SU-DHL-6 (cell line): ENCODE measurements around the gene BCAS1.

Experiments used
- H2AFZ ChIP-seq: fragments of 200-600 bp; sonication (generic); 2 replicates; pipeline ENCODE4 v1.6.1; 2014; ENCODE audit warnings: low read depth, mild to moderate bottlenecking, moderate library complexity, mixed read lengths, antibody characterized with exemption, low read length; ENCODE audit not compliant: severe bottlenecking
- H3F3A ChIP-seq: fragments of 200-600 bp; shearing (Covaris generic); 2 replicates; pipeline ENCODE4 v1.6.0; 2016; ENCODE audit warnings: antibody characterized with exemption, mild to moderate bottlenecking; ENCODE audit not compliant: insufficient read depth
- H3K27ac ChIP-seq: fragments of 200-600 bp; sonication (generic); 2 replicates; pipeline ENCODE4 v1.5.1; 2016; ENCODE audit warnings: low read depth, mild to moderate bottlenecking, low read length, moderate library complexity, mixed read lengths
- H3K27me3 ChIP-seq: fragments of 200-600 bp; sonication (generic), shearing (Covaris generic); 2 replicates; pipeline ENCODE4 v1.6.0; 2014; ENCODE audit warnings: mild to moderate bottlenecking, low read length
- H3K36me3 ChIP-seq: fragments of 200-600 bp; sonication (generic); 2 replicates; pipeline ENCODE4 v1.6.1; 2014; ENCODE audit warnings: mild to moderate bottlenecking, low read length, mixed read lengths
- H3K4me2 ChIP-seq: fragments of 300-600, 200-600 bp; shearing (Covaris generic), sonication (generic); 2 replicates; pipeline ENCODE4 v1.6.0; 2014; ENCODE audit warnings: low read length, low read depth, mild to moderate bottlenecking; ENCODE audit not compliant: poor library complexity, severe bottlenecking
- H3K4me3 ChIP-seq: fragments of 200-600 bp; sonication (generic); 2 replicates; pipeline ENCODE4 v1.5.1; 2014; ENCODE audit warnings: antibody characterized with exemption, low read length, mild to moderate bottlenecking, mixed read lengths; ENCODE audit not compliant: insufficient read depth, poor library complexity, severe bottlenecking
- H3K79me2 ChIP-seq: fragments of 200-600 bp; sonication (generic); 2 replicates; pipeline ENCODE4 v1.6.1; 2014; ENCODE audit warnings: mild to moderate bottlenecking, low read length, moderate library complexity; ENCODE audit not compliant: insufficient read depth
- H3K9ac ChIP-seq: fragments of 200-600 bp; sonication (generic); 2 replicates; pipeline ENCODE4 v1.7.0; 2014; ENCODE audit warnings: mild to moderate bottlenecking, low read length
- H3K9me2 ChIP-seq: fragments of 200-600 bp; sonication (generic); replicated peaks from 2 replicates; pipeline ENCODE4 v1.6.1; 2014; ENCODE audit warnings: low read length; ENCODE audit not compliant: insufficient read depth
- H3K9me3 ChIP-seq: fragments of 200-600 bp; sonication (generic); 2 replicates; pipeline ENCODE4 v1.6.1; 2014; ENCODE audit warnings: low read length, mixed read lengths; ENCODE audit not compliant: insufficient read depth
- H4K20me1 ChIP-seq: fragments of 200-600 bp; sonication (generic); 2 replicates; pipeline ENCODE4 v1.6.1; 2014; ENCODE audit warnings: low read depth, mild to moderate bottlenecking, antibody characterized with exemption, low read length, moderate library complexity, mixed read lengths
- EZH2phosphoT487 ChIP-seq: fragments of 200-600 bp; sonication (generic), shearing (Covaris generic); conservative IDR thresholded peaks from 2 replicates; pipeline ENCODE4 v1.6.1; 2018; ENCODE audit warnings: mild to moderate bottlenecking, antibody characterized with exemption, low read length, moderate library complexity, mixed read lengths
- TF ChIP-seq, protein P1 (sequence below): fragments of 200-600 bp; sonication (generic); IDR thresholded peaks from one replicate; pipeline ENCODE4 v1.5.1; 2017; ENCODE audit warnings: antibody characterized with exemption, mild to moderate bottlenecking, low read length, moderate library complexity; ENCODE audit not compliant: insufficient read depth, poor library complexity, severe bottlenecking

BCAS1 gene

DNA sequence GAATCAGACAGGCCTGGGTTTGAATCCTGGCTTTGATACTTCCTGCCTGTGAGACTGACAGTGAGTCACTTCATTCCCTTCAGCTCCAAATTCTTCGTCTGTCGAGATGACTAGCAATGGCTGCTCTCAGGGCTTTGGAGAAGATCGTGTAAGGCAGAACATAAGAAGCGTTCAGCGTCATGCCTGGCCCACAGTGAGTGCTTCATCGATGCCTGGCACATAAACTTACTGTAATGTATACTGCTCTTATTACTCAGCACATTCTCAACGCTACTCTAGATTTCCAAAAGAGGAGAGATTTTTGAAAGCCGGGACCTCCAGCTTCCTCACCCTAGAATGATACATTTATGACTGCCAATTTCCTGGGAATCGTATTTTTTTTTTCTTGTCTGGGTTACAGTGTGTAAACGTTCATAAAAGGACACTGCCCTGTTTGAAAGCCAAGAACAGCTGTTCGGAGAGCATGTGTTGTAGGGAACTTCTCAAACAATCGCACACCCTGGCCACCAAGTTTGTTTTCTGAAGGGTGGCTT lies 16.2 kb upstream of the BCAS1 start:
- H3K9me2 ChIP-seq: no peaks in the 10 kb centered on the region
- no peak overlapping the region for H3K4me3 ChIP-seq
- no peak overlapping the region for H3K9ac ChIP-seq
- TF ChIP-seq, protein P1, sequence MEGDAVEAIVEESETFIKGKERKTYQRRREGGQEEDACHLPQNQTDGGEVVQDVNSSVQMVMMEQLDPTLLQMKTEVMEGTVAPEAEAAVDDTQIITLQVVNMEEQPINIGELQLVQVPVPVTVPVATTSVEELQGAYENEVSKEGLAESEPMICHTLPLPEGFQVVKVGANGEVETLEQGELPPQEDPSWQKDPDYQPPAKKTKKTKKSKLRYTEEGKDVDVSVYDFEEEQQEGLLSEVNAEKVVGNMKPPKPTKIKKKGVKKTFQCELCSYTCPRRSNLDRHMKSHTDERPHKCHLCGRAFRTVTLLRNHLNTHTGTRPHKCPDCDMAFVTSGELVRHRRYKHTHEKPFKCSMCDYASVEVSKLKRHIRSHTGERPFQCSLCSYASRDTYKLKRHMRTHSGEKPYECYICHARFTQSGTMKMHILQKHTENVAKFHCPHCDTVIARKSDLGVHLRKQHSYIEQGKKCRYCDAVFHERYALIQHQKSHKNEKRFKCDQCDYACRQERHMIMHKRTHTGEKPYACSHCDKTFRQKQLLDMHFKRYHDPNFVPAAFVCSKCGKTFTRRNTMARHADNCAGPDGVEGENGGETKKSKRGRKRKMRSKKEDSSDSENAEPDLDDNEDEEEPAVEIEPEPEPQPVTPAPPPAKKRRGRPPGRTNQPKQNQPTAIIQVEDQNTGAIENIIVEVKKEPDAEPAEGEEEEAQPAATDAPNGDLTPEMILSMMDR: no peak
- TF ChIP-seq EZH2phosphoT487: no peak
- H3K36me3 ChIP-seq: no peaks in the 10 kb centered on the region
- H3K79me2 ChIP-seq: no peaks in the 10 kb centered on the region
- no peaks in the 10 kb centered on the region for H3F3A ChIP-seq
- no peak overlapping the region for H3K27ac ChIP-seq
- H3K9me3 ChIP-seq: no peaks in the 10 kb centered on the region
- H2AFZ ChIP-seq: no peak overlapping the region
- H3K27me3 ChIP-seq: no peaks in the 10 kb centered on the region
- H4K20me1 ChIP-seq: no peaks in the 10 kb centered on the region
- H3K4me2 ChIP-seq: no peak overlapping the region

DNA sequence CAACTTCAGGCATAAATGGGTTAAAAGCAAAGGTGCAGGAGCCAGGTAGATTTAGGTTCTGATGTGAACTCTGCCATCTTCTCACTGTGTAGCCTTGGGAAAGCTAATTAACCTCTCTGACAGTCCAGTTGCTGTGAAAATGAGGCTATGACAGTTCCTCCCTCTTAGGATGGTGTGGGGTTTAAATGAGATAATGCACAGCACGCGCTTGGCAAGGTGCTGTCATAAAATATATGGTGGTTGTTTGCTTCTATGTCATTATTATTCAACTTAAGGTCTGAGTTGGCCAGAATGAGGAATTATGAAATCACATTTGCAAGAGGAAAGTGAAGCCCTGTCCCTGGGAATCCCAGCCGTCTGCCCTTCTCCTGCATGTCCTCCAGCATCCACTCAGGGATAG lies 15.5 kb upstream of the BCAS1 start:
- Histone ChIP-seq H3K9me2 (no peaks in the 10 kb centered on the region), H3K4me3 (no peak overlapping the region), H3F3A (no peaks in the 10 kb centered on the region), H2AFZ (no peak overlapping the region), H3K27me3 (no peaks in the 10 kb centered on the region), H3K36me3 (no peaks in the 10 kb centered on the region), H3K9me3 (no peaks in the 10 kb centered on the region), H4K20me1 (no peaks in the 10 kb centered on the region), H3K79me2 (no peaks in the 10 kb centered on the region), H3K4me2 (no peak overlapping the region), H3K27ac (no peak overlapping the region), H3K9ac (no peak overlapping the region)
- TF ChIP-seq EZH2phosphoT487: no peak
- TF ChIP-seq, protein P1: no peak

DNA sequence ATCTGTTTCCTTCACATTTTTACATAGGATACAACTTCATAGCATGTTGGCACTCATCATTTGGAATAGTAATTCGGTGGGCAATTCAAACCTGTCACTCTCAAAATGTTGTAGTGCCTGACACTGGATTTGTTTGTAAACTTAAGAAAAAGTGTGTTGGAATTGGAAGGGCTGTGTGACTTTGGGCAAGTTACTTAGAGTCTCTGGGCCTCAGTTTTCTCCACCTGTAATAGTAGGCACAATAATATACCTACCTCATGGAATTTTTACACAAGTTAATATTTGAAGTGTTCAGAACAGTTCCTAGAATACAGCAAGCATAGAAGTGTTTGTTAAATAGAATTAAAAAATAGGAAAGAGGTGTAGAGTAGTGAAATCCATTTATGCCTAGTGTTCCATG lies 15.0 kb upstream of the BCAS1 start:
- no peaks in the 10 kb centered on the region for H3F3A ChIP-seq
- H3K9me3 ChIP-seq: no peaks in the 10 kb centered on the region
- no peak overlapping the region for H2AFZ ChIP-seq
- H3K4me3 ChIP-seq: no peak overlapping the region
- no peaks in the 10 kb centered on the region for H3K27me3 ChIP-seq
- no peak overlapping the region for H3K9ac ChIP-seq
- no peak for TF ChIP-seq EZH2phosphoT487
- TF ChIP-seq, protein P1: no peak
- H4K20me1 ChIP-seq: no peaks in the 10 kb centered on the region
- H3K36me3 ChIP-seq: no peaks in the 10 kb centered on the region
- no peak overlapping the region for H3K4me2 ChIP-seq
- no peak overlapping the region for H3K27ac ChIP-seq
- no peaks in the 10 kb centered on the region for H3K79me2 ChIP-seq
- H3K9me2 ChIP-seq: no peaks in the 10 kb centered on the region
